ENCODE data around the gene ACIN1.

DNA sequence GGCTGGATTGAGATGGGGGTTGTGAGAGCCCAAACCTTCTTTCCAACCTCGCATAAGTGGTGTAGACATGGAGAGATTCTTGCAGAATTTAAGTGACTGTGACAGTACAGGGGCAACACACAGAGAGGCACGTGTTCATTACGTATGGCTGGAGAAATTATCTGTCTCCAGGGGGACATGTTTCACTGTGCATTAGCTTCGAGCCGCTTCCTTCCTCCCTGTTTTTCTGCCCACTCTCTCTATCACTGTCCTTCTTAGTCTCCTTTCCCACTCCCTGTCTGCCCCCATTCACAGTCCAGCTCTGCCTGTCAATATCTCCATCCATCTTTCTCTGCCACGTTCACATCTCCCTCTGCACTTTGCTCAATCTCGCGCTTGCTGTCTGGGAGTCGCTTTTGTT lies 73.5 kb downstream of the ACIN1 start:
- no peak for TF ChIP-seq POLR2A (IDR thresholded peaks at IDR 0.05; ENCODE audit: low read depth, low read length)
- no peak for TF ChIP-seq SPI1 (IDR thresholded peaks at IDR 0.05; ENCODE audit: low read depth, low read length)
- no peak for TF ChIP-seq POU2F2 (IDR thresholded peaks at IDR 0.05; ENCODE audit: low read depth, low read length)

Measured in GM12891 (cell line).